Cardiac muscle cell (in vitro differentiated cells and primary cell): ENCODE data around the gene EIF4G3. TPM values are rescaled to one million over a fixed set of nuclear protein-coding genes. Genes with fewer than 3 reads are reported as not detected.

Experiments
- DNase-seq, 2 donors: peaks; one replicate each; pipeline versions ENCODE4 v3.0.0 to v3.0.0-alpha.2; 2010 to 2017; ENCODE audit warnings: low read depth in 1 of 2, low spot score in 1 of 2
- H3K27ac ChIP-seq: fragments of 200-600 bp; sonication (generic); 2 replicates; pipeline ENCODE4 v1.5.1; 2016
- H3K27me3 ChIP-seq: fragments of 200-600 bp; sonication (generic); 2 replicates; pipeline ENCODE4 v1.6.0; 2016; ENCODE audit warnings: control low read depth
- H3K36me3 ChIP-seq: fragments of 200-600 bp; sonication (generic); 2 replicates; pipeline ENCODE4 v1.5.1; 2016; ENCODE audit warnings: control low read depth
- H3K4me1 ChIP-seq: fragments of 200-600 bp; sonication (generic); 2 replicates; pipeline ENCODE4 v1.8.1; 2017; ENCODE audit warnings: low read depth, mild to moderate bottlenecking, mixed run types
- H3K4me3 ChIP-seq: fragments of 200-600 bp; sonication (generic); 2 replicates; pipeline ENCODE4 v1.5.1; 2016; ENCODE audit warnings: mild to moderate bottlenecking
- H3K9me3 ChIP-seq: fragments of 200-600 bp; sonication (generic); 2 replicates; pipeline ENCODE4 v1.5.1; 2017; ENCODE audit warnings: low read depth, mild to moderate bottlenecking, control low read depth
- CTCF ChIP-seq: IDR thresholded peaks from 2 replicates; pipeline ENCODE4 v1.5.1; 2012; ENCODE audit warnings: low read depth, mild to moderate bottlenecking, low read length
- polyA plus RNA-seq: library from polyadenylated mRNA; unstranded; fragments of >200 nt; fragmentation: Nextera tagmentation; extraction: Ambion mirVana; gene quantifications from 2 replicates; pipeline ENCODE4 v1.2.1, GENCODE V29; 2016
- total RNA-seq: library from RNA; depleted of rRNA; stranded (reverse); fragments of >200 nt; gene quantifications from 2 replicates; pipeline ENCODE4 v1.2.3, GENCODE V29; 2016

Gene EIF4G3
- total and polyA plus RNA-seq, 2 experiments from 2014 or later: 37.8 to 55.3 TPM

- no peak overlapping the region for H3K27ac ChIP-seq
- no peaks in the 10 kb centered on the region for H3K9me3 ChIP-seq
- no peak for TF ChIP-seq CTCF
- no peak for DNase-seq
- no peaks in the 10 kb centered on the region for H3K4me1 ChIP-seq
- peaks cover 57% of the 10 kb centered on the region for H3K36me3 ChIP-seq
- H3K4me3 ChIP-seq: no peak overlapping the region
- no peaks in the 10 kb centered on the region for H3K27me3 ChIP-seq
Observed at GRCh38 chr1:20850021-20850420, 326.7 kb downstream of the EIF4G3 start.

GRCh38 chr1:20849100-20849499, 327.6 kb downstream of the EIF4G3 start:
- H3K36me3 ChIP-seq: peaks cover 55% of the 10 kb centered on the region
- no peaks in the 10 kb centered on the region for H3K9me3 ChIP-seq

GRCh38 chr1:20848162-20848561, 328.5 kb downstream of the EIF4G3 start:
- Histone ChIP-seq H3K27ac (no peak overlapping the region), H3K4me1 (no peaks in the 10 kb centered on the region), H3K36me3 (peaks cover 45% of the 10 kb centered on the region), H3K9me3 (no peaks in the 10 kb centered on the region), H3K27me3 (no peaks in the 10 kb centered on the region), H3K4me3 (no peak overlapping the region)
- DNase-seq: no peak
- no peak for TF ChIP-seq CTCF

More at GRCh38 chr1:20849100-20849499, 327.6 kb downstream of the EIF4G3 start:
- Histone ChIP-seq H3K27me3 (no peaks in the 10 kb centered on the region), H3K4me1 (no peaks in the 10 kb centered on the region), H3K4me3 (no peak overlapping the region), H3K27ac (no peak overlapping the region)
- no peak for DNase-seq
- TF ChIP-seq CTCF: no peak

GRCh38 chr1:20847611-20848080, 329.1 kb downstream of the EIF4G3 start:
- no peaks in the 10 kb centered on the region for H3K4me1 ChIP-seq
- H3K27ac ChIP-seq: no peak overlapping the region
- no peak overlapping the region for H3K4me3 ChIP-seq
- TF ChIP-seq CTCF: no peak
- H3K36me3 ChIP-seq: peaks cover 42% of the 10 kb centered on the region
- peak in 1 of 2 donors; percentile 27 for DNase-seq
- H3K27me3 ChIP-seq: no peaks in the 10 kb centered on the region
- H3K9me3 ChIP-seq: no peaks in the 10 kb centered on the region

- Histone ChIP-seq H3K9me3 (no peaks in the 10 kb centered on the region), H3K4me1 (no peaks in the 10 kb centered on the region), H3K4me3 (no peak overlapping the region), H3K36me3 (peaks cover 36% of the 10 kb centered on the region), H3K27me3 (no peaks in the 10 kb centered on the region), H3K27ac (no peak overlapping the region)
- no peak for TF ChIP-seq CTCF
- no peak for DNase-seq
Observed at GRCh38 chr1:20846461-20847374, 330.0 kb downstream of the EIF4G3 start.
